Skeletal muscle satellite cell (primary cell): ENCODE measurements around the gene NFE2L3.
"Not testable (repeated sequence)": the region's sequence is repeated elsewhere in the genome, so short reads cannot be mapped to it uniquely, and the experiment has no call there.

Experiments
- H3K27me3 ChIP-seq: 2 replicates; pipeline ENCODE4 v1.7.0; 2013; ENCODE audit warnings: low read length; ENCODE audit not compliant: control insufficient read depth, insufficient read depth
- H3K36me3 ChIP-seq: 2 replicates; pipeline ENCODE4 v1.7.0; 2013; ENCODE audit warnings: mild to moderate bottlenecking, control low read depth, low read length; ENCODE audit not compliant: insufficient read depth
- H3K4me1 ChIP-seq: 2 replicates; pipeline ENCODE4 v1.7.0; 2013; ENCODE audit warnings: low read length; ENCODE audit not compliant: control insufficient read depth, insufficient read depth
- H3K4me2 ChIP-seq: 2 replicates; pipeline ENCODE4 v1.7.0; 2013; ENCODE audit warnings: mild to moderate bottlenecking, low read length
- H3K4me3 ChIP-seq: 2 replicates; pipeline ENCODE4 v1.7.0; 2013; ENCODE audit warnings: low read length
- H3K9ac ChIP-seq: 2 replicates; pipeline ENCODE4 v1.7.0; 2013; ENCODE audit warnings: mild to moderate bottlenecking, low read depth, low read length, moderate library complexity
- H3K9me3 ChIP-seq: replicated peaks from 2 replicates; pipeline ENCODE4 v1.7.0; 2013; ENCODE audit warnings: mild to moderate bottlenecking, control low read depth, low read length

NFE2L3 gene

DNA sequence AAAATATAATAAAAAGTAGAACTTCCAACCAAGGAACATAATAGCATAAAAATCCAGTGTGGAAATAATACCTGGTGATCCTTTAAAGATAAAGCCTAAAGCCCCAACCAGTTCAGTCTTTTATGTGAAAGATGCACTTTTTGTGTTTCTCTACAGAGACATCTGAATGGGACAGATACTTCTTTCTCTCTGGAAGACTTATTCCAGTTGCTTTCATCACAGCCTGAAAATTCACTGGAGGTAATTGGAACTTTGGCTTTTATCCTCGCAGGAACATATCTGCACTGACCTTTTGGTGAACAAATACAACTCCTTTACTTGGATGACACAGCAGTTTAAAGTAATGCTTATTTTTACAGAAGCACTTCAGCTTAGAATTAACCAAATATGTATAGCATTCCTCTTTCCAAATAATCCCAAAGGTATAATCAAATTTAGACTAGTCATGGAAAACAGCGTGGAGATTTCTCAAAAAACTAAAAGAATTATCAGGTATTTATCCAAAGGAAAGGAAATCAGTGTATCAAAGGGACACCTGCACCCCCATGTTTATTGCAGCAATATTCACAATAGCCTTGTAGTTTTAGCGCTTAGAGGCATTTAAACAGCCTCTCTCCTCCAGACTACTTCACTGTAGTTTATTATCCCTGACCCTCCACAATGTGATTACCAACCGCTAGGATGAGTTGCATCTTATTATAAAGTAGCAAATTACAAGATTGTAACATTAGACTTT, 31.7 kb downstream of the NFE2L3 start:
- no peaks in the 10 kb centered on the region for H3K4me1 ChIP-seq
- no peak overlapping the region for H3K4me2 ChIP-seq
- no peaks in the 10 kb centered on the region for H3K9me3 ChIP-seq
- no peak overlapping the region for H3K4me3 ChIP-seq
- H3K9ac ChIP-seq, result no peak overlapping the region
- no peaks in the 10 kb centered on the region for H3K27me3 ChIP-seq
- peaks cover 36% of the 10 kb centered on the region for H3K36me3 ChIP-seq

DNA sequence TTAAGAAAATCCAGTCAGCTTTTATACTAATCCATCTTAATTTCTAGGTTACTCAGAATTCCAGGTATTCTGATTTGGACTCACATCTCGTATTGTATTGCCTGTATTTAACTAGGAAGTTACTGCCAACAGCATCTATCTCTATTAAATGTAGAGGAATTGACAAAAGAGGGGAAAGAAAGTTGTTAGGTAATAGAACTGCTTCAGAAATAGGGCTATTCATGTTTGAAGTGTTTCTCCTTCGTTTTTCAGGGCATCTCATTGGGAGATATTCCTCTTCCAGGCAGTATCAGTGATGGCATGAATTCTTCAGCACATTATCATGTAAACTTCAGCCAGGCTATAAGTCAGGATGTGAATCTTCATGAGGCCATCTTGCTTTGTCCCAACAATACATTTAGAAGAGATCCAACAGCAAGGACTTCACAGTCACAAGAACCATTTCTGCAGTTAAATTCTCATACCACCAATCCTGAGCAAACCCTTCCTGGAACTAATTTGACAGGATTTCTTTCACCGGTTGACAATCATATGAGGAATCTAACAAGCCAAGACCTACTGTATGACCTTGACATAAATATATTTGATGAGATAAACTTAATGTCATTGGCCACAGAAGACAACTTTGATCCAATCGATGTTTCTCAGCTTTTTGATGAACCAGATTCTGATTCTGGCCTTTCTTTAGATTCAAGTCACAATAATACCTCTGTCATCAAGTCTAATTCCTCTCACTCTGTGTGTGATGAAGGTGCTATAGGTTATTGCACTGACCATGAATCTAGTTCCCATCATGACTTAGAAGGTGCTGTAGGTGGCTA, 32.5 kb downstream of the NFE2L3 start:
- not testable (repeated sequence) for H3K4me1 ChIP-seq, H3K27me3 ChIP-seq, H3K4me3 ChIP-seq, H3K9me3 ChIP-seq, H3K4me2 ChIP-seq, H3K9ac ChIP-seq
- H3K36me3 ChIP-seq, result peaks cover 44% of the 10 kb centered on the region

DNA sequence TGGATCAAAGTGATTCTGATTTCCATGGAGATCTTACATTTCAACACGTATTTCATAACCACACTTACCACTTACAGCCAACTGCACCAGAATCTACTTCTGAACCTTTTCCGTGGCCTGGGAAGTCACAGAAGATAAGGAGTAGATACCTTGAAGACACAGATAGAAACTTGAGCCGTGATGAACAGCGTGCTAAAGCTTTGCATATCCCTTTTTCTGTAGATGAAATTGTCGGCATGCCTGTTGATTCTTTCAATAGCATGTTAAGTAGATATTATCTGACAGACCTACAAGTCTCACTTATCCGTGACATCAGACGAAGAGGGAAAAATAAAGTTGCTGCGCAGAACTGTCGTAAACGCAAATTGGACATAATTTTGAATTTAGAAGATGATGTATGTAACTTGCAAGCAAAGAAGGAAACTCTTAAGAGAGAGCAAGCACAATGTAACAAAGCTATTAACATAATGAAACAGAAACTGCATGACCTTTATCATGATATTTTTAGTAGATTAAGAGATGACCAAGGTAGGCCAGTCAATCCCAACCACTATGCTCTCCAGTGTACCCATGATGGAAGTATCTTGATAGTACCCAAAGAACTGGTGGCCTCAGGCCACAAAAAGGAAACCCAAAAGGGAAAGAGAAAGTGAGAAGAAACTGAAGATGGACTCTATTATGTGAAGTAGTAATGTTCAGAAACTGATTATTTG, 33.3 kb downstream of the NFE2L3 start:
- no peaks in the 10 kb centered on the region for H3K9me3 ChIP-seq
- no peak overlapping the region for H3K9ac ChIP-seq
- H3K27me3 ChIP-seq, result no peaks in the 10 kb centered on the region
- H3K4me1 ChIP-seq, result no peaks in the 10 kb centered on the region
- peaks cover 52% of the 10 kb centered on the region for H3K36me3 ChIP-seq
- H3K4me3 ChIP-seq, result no peak overlapping the region
- H3K4me2 ChIP-seq, result no peak overlapping the region

DNA sequence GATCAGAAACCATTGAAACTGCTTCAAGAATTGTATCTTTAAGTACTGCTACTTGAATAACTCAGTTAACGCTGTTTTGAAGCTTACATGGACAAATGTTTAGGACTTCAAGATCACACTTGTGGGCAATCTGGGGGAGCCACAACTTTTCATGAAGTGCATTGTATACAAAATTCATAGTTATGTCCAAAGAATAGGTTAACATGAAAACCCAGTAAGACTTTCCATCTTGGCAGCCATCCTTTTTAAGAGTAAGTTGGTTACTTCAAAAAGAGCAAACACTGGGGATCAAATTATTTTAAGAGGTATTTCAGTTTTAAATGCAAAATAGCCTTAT, 33.8 kb downstream of the NFE2L3 start:
- H3K9me3 ChIP-seq, result no peaks in the 10 kb centered on the region
- H3K9ac ChIP-seq, result no peak overlapping the region
- no peak overlapping the region for H3K4me3 ChIP-seq
- no peaks in the 10 kb centered on the region for H3K4me1 ChIP-seq
- H3K27me3 ChIP-seq, result no peaks in the 10 kb centered on the region
- no peak overlapping the region for H3K4me2 ChIP-seq
- H3K36me3 ChIP-seq, result peaks cover 57% of the 10 kb centered on the region

DNA sequence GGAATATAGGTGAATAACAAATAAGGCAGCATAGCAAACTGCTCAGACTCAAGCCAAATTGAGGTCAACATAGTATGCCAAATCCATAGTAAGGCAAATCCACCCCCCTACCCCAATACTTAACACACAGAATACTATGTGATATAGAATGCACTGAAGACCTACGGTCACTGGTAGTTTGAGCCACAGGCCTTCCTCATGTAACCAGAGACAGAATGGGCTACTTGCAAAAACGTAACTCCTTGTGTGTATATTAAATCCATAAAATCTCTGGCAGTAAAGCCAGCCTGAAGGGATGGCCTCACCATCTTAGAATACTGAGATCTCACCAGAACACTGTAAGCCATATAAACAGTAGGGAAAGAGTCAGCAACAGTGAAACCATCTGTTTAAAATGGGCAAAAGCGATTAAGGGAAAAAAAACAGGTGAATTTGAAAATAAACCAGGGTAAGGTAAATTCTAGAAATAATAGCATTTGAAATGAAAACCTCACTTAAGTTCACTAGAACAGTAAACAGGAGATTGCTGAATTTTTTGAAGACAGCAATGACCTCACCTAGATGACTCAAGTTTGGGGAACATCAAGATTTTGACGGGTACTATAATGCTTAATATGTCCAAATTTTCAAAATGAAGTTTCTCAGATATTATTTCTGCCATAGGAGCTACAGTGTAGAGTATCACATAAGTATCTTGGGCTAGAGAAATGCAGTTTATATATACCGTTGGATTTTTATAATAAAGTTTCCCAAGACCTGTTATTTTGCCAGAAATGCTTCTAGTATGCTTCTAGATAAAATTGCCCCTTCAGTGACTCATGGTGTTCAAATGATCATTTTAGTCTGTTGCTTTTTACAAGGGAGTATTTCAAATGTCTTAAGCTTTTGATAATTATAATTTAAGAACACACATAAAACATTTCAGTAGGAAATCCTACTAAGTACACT, 34.6 kb downstream of the NFE2L3 start:
- Histone ChIP-seq H3K27me3 (no peaks in the 10 kb centered on the region), H3K4me2 (no peak overlapping the region), H3K36me3 (peaks cover 65% of the 10 kb centered on the region), H3K9me3 (no peaks in the 10 kb centered on the region), H3K4me3 (no peak overlapping the region), H3K4me1 (no peaks in the 10 kb centered on the region), H3K9ac (no peak overlapping the region)

DNA sequence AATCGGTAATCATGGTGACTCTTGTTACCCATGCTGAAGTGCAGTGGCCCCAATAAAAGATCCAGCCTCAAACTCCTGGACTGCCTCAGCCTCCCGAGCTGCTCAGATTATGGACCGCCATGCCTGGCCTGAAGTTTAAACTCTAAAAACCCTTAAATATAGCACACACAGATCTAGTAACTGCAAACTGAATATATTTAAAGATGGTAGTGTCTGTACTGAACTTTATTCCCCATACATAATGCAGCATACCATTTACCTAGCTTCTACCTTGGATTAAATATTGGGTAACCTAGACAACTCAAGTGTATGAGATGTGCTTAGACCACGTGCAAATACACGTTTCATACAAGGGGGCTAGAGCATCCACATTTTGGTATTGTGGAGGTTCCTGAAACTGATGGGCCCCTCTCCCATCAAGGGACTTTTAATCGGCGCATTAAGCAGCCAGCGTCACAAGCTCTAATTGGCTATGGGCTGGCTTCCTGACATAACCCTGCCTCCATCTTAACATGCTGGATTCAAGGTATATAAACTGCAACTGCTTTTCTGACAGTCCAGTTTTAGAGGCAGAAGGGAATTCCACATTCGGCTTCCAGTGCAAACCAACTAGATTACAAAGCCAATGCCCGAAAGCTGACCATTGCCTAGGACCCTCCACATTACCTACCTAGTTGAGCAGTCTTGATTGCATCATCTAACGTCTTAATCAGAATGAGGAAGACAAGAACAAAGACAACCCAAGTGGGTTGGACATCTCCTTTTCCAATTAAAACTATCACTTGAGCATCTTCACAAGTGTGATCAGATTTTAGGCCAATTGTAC, 35.6 kb downstream of the NFE2L3 start:
- H3K9ac ChIP-seq, result no peak overlapping the region
- H3K4me2 ChIP-seq, result no peak overlapping the region
- peaks cover 75% of the 10 kb centered on the region for H3K36me3 ChIP-seq
- no peaks in the 10 kb centered on the region for H3K4me1 ChIP-seq
- no peaks in the 10 kb centered on the region for H3K27me3 ChIP-seq
- H3K9me3 ChIP-seq, result no peaks in the 10 kb centered on the region
- no peak overlapping the region for H3K4me3 ChIP-seq

DNA sequence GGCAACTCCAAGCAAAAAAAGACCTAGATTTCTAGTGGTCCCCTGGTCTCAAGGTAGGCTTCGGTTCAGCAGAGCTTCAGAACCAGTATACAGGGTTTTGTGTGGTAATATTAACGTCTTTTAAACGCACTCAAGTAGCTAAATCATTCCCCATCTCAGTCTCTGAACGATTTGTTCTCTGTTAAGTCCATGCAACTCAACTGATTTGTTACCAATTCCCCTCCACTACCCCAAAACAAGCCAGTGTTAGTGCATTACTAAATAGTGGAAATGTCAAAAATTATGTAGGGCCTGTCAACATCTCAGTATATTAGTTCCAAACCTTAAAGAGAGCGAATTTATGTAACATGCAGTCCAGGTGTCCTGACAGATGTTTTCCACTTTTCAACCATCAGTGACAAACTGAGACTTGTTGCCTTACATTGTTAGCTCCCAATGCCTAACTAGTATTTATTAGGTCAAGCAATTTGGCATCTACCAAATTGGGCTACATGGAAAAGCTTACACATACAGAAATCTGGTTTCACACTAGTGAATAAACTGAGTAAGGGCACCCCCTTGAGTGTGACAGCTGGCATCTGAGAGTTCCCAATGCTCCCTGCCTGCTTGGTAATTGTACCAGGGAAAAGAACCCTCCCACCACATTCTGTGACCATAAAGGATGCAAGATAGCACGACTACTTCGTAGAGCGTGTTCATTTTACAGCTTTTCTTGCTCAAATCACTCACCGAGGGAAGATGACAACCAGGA, 36.4 kb downstream of the NFE2L3 start:
- Histone ChIP-seq H3K4me3 (no peak overlapping the region), H3K9me3 (no peaks in the 10 kb centered on the region), H3K27me3 (no peaks in the 10 kb centered on the region), H3K4me2 (no peak overlapping the region), H3K4me1 (peaks cover 1% of the 10 kb centered on the region), H3K36me3 (peaks cover 83% of the 10 kb centered on the region), H3K9ac (no peak overlapping the region)

DNA sequence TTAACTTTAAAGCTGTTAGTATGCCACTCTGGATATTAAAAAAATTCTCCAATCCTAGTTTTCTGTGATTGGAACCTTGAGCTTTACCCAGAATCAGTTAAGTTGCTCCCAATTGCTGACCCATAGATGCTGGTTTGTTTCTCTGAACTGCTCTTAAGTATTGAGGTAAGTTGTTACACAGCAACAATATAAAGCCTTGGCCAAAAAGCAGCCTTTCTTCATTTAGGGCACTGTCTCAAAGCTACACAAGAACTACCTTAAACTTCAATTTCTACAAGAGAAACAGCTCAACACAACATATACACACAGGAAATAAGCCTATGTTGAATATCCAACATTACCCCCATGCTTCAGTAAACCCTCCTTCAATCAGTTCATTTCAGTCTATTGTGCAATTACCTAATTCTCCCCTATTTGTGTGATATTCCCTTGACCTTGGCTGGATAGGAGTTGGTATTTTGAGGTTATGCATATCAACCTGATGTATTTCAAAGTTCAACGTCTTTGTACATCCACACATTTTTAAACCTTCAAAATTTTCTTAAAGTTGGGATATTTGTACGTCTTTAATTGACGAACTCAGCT, 37.1 kb downstream of the NFE2L3 start:
- H3K27me3 ChIP-seq, result no peaks in the 10 kb centered on the region
- H3K4me2 ChIP-seq, result no peak overlapping the region
- peaks cover 90% of the 10 kb centered on the region for H3K36me3 ChIP-seq
- no peak overlapping the region for H3K4me3 ChIP-seq
- peaks cover 5% of the 10 kb centered on the region for H3K4me1 ChIP-seq
- H3K9me3 ChIP-seq, result no peaks in the 10 kb centered on the region
- no peak overlapping the region for H3K9ac ChIP-seq

DNA sequence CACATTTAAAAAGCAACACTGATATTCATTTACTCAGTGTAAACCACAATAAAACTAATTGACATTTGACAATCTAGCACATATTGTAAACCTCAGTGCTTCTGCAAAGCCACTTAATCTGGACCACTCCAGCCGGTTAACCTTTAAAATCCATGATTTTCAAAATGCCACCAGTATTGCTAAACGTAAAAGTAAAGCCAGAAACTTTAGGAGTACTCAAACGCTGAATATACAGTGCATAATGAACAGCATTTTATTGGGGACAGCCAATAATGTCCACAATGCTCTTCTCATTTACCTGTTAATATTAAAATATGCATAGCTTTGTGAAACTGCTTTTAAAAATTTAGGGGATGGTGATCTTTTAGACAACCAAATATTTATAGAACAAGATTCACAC, 37.7 kb downstream of the NFE2L3 start:
- Histone ChIP-seq H3K27me3 (no peaks in the 10 kb centered on the region), H3K4me1 (peaks cover 5% of the 10 kb centered on the region), H3K9me3 (no peaks in the 10 kb centered on the region), H3K36me3 (peaks cover 93% of the 10 kb centered on the region), H3K4me2 (no peak overlapping the region), H3K4me3 (no peak overlapping the region), H3K9ac (no peak overlapping the region)
